ENCODE data around the gene GRK5.

The GRK5 gene

DNA sequence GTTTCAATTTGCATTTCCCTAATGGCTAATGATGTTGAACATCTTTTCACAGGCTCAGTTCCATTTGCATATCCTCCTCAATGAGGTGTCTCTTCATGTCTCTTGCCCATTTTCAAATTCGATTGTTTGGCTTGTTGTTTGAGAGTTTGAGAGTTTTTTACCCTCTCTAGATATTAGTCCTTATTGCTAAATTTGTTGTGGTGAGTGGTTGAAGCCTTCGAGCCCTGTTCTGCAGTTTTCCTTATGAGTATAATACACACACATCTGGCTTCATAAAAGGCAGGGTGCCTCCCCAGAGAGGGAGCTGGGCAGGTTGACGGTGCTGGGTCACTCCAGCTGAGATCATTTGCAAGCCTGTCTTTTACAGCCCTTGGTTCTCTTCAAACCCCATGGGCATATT lies 270.1 kb downstream of the GRK5 start:
- no peak for DNase-seq (ENCODE audit: low read depth)
- TF ChIP-seq, protein P1, sequence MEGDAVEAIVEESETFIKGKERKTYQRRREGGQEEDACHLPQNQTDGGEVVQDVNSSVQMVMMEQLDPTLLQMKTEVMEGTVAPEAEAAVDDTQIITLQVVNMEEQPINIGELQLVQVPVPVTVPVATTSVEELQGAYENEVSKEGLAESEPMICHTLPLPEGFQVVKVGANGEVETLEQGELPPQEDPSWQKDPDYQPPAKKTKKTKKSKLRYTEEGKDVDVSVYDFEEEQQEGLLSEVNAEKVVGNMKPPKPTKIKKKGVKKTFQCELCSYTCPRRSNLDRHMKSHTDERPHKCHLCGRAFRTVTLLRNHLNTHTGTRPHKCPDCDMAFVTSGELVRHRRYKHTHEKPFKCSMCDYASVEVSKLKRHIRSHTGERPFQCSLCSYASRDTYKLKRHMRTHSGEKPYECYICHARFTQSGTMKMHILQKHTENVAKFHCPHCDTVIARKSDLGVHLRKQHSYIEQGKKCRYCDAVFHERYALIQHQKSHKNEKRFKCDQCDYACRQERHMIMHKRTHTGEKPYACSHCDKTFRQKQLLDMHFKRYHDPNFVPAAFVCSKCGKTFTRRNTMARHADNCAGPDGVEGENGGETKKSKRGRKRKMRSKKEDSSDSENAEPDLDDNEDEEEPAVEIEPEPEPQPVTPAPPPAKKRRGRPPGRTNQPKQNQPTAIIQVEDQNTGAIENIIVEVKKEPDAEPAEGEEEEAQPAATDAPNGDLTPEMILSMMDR (IDR thresholded peaks at IDR 0.05; ENCODE audit: control insufficient read depth, extremely low read depth, insufficient read depth) = no peak
- no peak overlapping the region for H3K4me3 ChIP-seq (ENCODE audit: low read depth, low read length)

- H3K4me3 ChIP-seq (ENCODE audit: low read depth, low read length) = no peak overlapping the region
- DNase-seq (ENCODE audit: low read depth) = no peak
- TF ChIP-seq, protein P1 (IDR thresholded peaks at IDR 0.05; ENCODE audit: control insufficient read depth, extremely low read depth, insufficient read depth) = no peak
Observed at GRCh38 chr10:119478111-119478802, 270.9 kb downstream of the GRK5 start.

- DNase-seq (ENCODE audit: low read depth) = no peak
- H3K4me3 ChIP-seq (ENCODE audit: low read depth, low read length) = no peak overlapping the region
Observed at GRCh38 chr10:119478811-119479341, 271.5 kb downstream of the GRK5 start.

GRCh38 chr10:119479532-119479931 lies 272.2 kb downstream of the GRK5 start:
- TF ChIP-seq, protein P1 (IDR thresholded peaks at IDR 0.05; ENCODE audit: control insufficient read depth, extremely low read depth, insufficient read depth) = no peak
- H3K4me3 ChIP-seq (ENCODE audit: low read depth, low read length) = no peak overlapping the region
- DNase-seq (ENCODE audit: low read depth) = no peak

More at GRCh38 chr10:119478811-119479341, 271.5 kb downstream of the GRK5 start:
- TF ChIP-seq, protein P1 (IDR thresholded peaks at IDR 0.05; ENCODE audit: control insufficient read depth, extremely low read depth, insufficient read depth) = no peak

DNA sequence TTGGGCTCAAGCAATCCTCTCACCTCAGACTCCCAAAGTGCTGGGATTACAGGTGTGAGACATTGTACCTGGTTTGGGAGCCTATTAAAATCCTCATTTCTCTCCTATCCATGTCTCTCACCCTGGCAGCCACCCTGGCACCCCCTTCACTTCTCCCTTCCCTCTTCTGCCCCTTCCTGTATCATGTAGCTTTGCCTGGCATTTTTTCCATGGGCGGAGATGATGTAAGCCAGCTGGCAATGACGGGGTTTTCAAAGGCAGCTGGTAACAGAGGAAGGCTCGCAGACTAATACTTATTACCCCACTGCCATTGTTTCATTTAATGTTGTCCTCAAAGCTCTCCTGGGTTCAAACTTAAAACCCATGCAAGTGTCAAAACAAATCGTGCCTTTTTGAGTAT lies 273.3 kb downstream of the GRK5 start:
- TF ChIP-seq, protein P1 (IDR thresholded peaks at IDR 0.05; ENCODE audit: control insufficient read depth, extremely low read depth, insufficient read depth) = no peak
- no peak overlapping the region for H3K4me3 ChIP-seq (ENCODE audit: low read depth, low read length)
- DNase-seq (ENCODE audit: low read depth) = no peak

- DNase-seq (ENCODE audit: low read depth) = no peak
Observed at GRCh38 chr10:119481781-119482426, 274.5 kb downstream of the GRK5 start.

More at GRCh38 chr10:119481781-119482426, 274.5 kb downstream of the GRK5 start:
- TF ChIP-seq, protein P1 (IDR thresholded peaks at IDR 0.05; ENCODE audit: control insufficient read depth, extremely low read depth, insufficient read depth) = no peak
- H3K4me3 ChIP-seq (ENCODE audit: low read depth, low read length) = no peak overlapping the region
